GM18873 (cell line): Measurements from ENCODE around the gene GDAP1L1.

Experiments used
- ATAC-seq: cut with Tn5 transposase; IDR thresholded peaks from one replicate; pipeline ENCODE4 v1.9.1; 2021; ENCODE audit warnings: mild to moderate bottlenecking, moderate library complexity, moderate number of reproducible peaks; ENCODE audit not compliant: unreplicated experiment, low FRiP score

Gene GDAP1L1

GRCh38 chr20:44251284-44251683 lies 4.2 kb downstream of the GDAP1L1 start:
- ATAC-seq = no peak

DNA sequence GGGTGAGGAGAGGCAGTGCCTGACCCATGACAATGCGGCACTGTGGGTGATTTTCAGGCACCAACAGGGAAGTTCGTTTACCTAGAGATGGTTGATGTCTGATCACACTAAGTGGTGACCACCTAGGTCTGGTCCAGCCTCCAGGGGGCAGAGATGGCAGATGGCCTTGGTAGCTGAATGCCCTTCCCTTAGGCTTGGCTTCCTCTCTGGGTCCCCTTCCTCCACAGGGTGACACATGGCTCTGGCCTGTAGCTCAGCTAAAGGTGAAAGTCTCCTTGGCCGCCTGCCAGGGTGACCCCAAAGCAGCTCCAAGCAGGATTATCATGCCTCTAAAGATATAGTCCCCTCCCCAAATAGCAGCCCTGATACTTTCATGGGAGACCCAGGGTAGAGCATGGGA lies 6.4 kb downstream of the GDAP1L1 start:
- no peak for ATAC-seq

DNA sequence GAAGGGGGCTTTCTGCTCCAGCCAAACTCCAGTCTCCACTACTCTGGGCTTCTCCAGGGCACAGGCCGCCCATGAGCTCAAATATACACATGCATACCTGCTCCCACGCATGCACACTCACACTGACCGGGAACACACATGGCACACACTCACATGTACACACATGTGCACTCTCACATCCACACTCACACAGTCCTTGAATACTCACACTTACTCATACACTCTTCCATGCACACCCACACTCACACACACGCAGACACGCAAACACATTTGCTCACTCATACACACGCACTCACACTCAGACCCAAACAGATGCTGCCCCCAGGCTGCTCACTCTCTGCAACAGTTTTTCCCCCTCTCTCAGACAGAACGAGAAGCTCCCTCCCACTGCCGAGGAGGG lies 7.0 kb downstream of the GDAP1L1 start:
- ATAC-seq = no peak

GRCh38 chr20:44255942-44256341 lies 8.8 kb downstream of the GDAP1L1 start:
- no peak for ATAC-seq

- no peak for ATAC-seq
Observed at GRCh38 chr20:44256961-44257360, 9.9 kb downstream of the GDAP1L1 start.

- ATAC-seq = no peak
Observed at GRCh38 chr20:44258226-44258890, 11.2 kb downstream of the GDAP1L1 start.

GRCh38 chr20:44264287-44264686 lies 17.2 kb downstream of the GDAP1L1 start:
- no peak for ATAC-seq

- no peak for ATAC-seq
Observed at GRCh38 chr20:44268802-44269201, 21.7 kb downstream of the GDAP1L1 start.

GRCh38 chr20:44271915-44272663 lies 25.0 kb downstream of the GDAP1L1 start:
- ATAC-seq = no peak

DNA sequence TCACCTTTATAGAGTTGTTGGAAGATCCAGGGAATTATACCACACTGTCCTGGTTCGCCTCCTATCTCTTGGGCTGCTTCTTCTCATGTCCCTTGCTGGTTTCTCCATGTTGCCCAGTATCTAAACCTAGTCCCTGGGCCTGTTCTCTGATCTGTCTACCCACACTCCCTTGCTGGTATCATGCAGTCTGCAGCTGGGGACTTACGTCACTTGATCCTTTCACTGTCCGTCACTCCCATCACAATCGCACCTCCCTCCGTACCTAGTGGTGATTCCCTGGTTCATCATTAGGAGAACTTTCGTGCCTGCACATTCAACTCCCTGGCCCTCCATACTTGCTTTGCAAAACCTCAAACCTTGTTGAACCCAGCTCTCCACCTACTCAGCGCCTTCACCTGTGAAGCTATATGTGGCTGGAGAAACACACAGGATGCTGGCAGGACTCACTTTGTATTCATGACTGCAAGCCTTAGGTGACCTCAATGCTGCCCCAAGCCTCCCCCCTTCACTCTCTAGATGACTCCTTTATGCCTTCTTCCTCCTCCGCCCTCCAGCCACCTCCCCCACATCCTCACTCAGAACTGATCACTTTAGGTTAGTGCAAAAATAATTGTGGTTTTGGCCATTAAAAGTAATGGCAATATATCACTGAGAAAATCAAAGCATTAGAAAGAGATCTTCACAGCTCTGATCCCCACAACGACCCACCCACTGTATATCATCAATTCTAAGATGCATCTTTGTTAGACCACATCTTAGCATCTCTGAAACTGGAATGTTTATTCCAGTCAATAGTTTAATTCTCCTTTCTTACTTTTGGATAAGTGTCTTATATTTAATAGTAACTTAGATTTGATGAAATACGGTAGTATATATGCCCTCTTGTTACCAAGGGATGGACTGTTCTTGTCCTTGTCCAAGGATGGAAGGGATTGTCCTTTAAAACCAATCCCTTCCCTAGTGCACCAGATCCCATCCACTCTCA lies 26.4 kb downstream of the GDAP1L1 start:
- ATAC-seq = no peak

DNA sequence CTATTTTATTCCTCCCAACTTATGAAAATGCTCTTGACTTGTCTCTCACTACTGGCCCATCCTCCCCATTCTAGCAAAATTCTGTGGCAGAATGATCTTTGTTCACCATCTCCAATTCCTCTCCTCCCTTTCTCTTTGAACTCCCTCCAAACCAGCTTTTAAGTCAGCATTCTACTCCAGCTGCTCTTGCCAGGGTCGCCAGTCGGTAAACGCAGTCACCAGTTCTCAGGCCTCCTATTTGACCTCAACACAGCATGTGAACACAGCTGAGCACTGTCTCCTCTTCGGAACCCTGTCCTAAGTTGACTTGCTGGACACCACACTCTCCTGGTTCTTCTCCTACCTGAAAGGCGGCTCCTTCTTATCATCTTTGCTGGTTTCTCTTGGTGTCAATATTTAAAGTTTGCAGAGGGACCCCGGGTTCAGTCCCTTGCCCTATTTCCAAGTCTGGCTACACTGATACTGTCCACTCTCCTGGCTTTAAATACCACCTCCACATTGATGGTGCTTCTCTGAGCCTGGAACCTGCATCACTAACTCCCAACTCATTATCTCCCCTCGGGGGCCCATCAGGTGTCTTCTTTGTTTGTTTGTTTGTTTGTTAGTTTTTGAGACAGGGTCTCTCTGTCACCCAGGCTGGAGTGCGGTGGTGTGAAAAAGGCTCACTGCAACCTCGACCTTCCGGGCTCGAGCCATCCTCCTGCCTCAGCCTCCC lies 27.4 kb downstream of the GDAP1L1 start:
- no peak for ATAC-seq

- ATAC-seq = no peak
Observed at GRCh38 chr20:44279228-44279627, 32.1 kb downstream of the GDAP1L1 start.

- no peak for ATAC-seq
Observed at GRCh38 chr20:44280387-44280786, 33.3 kb downstream of the GDAP1L1 start.

GRCh38 chr20:44282192-44282591 lies 35.1 kb downstream of the GDAP1L1 start:
- no peak for ATAC-seq

- ATAC-seq = no peak
Observed at GRCh38 chr20:44284032-44284431, 36.9 kb downstream of the GDAP1L1 start.

- ATAC-seq = no peak
Observed at GRCh38 chr20:44287272-44288097, 40.4 kb downstream of the GDAP1L1 start.

DNA sequence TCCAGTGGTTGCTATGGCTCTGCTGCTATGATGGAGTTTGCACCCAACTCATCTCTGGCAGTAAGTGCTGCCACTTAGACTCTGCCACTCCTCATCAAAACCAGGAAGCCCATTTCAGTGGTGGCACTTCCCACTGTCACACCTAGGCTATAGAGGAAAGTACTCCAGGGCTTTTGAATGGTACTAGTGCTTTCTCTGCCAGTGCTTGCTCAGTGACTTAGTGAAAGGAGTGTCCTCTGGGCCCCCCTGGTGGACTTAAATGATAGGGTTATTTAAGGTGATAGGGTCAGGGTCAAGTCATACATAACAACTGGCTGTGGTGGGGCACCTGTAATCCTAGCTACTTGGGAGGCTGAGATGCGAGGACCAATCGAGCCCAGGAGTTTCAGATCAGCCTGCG lies 41.1 kb downstream of the GDAP1L1 start:
- ATAC-seq = no peak

GRCh38 chr20:44291754-44292153 lies 44.6 kb downstream of the GDAP1L1 start:
- no peak for ATAC-seq

DNA sequence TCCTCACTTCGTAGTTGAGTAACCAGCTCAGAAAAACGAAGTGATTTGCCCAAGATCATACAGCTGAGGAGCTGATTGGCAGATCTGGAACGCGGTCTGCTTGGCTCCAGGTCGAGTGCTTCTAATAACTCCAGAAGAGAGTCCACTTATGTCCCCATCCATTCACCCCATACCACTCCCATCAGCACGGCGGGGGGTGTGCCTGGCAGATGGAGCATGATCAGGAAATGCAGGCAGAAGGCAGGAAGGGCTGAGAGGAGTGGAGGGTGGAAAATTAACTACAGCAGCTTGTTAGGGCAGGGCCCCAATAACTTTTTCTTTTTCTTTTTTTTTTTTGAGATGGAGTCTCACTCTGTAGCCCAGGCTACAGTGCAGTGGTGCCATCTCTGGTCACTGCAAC lies 48.9 kb downstream of the GDAP1L1 start:
- no peak for ATAC-seq

DNA sequence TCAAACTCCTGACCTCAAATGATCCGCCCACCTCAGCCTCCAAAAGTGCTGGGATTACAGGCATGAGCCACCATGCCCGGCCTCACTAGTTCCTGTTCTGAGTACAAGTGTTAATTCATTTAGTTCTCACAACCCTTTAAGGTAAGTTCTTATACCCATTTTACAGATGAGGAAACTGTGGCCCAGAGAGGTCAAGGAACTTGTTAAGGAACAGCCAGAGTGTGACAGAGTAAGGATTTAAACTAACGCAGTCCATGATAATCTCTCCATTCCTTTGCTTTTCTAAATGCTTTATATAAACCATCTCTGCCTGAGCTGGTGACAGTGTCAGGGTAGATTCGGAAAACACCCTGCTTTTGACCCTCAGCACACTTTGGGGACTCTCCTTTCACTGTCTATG lies 50.6 kb downstream of the GDAP1L1 start:
- no peak for ATAC-seq
